Astrocyte of the hippocampus (primary cell): Measurements from ENCODE around the gene TCF15.

Experiments used
- DNase-seq: peaks from one replicate; pipeline ENCODE4 v3.0.0; 2011; ENCODE audit warnings: low read depth, low spot score

TCF15 gene

DNA sequence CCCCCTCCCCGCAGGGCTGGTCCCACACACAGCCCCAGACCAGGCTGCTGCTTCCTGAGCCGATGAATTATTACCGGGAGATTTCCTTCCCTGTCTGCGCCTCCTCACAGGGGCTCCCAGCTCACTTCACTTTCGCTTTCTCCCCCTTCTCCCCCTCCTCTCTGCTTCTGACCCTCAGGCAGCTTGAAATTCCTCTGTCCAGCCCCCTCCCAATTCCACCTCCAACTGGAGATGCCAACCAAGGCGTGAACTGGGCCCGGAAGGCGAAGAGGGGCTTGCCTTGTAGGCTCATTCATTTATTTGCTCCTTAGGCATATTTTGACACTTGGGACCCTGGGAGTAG is 1.7 kb upstream of the TCF15 start:
- no peak for DNase-seq

DNA sequence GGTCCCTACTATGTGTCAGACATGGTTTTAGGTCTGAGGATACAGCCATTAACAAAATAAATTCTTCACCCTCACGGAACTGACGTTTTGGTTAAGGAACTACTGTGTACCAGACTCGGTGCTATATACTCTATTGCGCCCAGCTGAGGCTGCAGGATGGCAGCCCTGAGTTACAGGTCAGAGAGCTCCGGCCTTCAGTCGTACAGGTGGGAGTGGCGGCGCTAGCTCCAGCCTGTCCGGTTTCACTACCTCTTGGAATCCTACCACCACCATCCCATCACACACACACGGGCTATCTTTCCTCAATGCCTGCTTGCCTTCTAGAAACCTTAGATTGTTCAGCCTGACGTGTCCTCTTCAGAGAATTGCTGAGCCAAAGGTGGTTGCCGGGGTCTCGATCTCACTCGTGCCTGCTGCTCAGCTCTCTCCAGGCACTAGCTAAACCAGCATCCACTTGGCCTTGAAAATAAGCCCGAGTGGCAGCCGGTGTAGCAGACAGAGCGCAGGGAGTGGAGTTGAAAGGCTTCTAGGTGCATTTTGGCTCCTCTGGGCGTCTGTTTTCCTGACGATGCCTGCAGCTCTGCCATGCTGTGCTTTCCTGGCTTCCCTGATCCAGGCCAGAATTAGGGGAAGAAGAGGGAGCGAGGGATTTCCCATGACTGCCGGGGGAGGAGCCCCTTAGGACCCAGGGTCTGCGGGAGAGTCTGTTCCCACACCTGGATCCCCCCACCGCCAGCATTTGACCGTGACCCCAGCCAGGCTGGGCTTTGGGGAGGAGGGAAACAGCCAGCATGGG is 1.1 kb upstream of the TCF15 start:
- DNase-seq, result no peak

DNA sequence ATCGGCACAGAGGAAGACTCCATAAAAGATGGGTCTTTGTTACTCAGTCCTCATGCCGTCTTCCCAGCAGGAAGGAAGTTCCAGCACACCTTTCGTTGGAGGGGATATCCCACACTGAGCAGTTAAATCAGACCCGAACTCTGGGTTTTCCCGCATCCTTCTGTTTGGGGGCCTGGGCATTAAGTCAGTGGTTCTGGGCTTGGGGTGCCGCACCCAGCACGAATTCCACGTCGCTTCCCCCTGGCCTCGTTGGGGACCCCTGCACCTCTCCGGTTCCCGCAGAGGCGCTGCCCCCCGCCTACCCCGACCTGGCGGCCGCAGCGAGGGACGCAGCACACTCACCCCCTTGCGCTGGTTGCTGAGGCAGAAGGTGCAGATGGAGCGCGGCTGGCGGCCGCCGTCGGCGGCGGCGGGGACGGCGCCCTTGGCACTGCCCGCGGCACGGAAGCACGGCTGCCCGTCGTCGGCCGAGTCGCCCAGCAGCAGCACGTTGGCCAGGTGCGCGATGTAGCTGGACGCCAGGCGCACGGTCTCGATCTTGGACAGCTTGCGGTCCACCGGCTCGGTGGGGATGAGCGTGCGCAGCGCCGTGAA is 641 bp downstream of the TCF15 start:
- no peak for DNase-seq

DNA sequence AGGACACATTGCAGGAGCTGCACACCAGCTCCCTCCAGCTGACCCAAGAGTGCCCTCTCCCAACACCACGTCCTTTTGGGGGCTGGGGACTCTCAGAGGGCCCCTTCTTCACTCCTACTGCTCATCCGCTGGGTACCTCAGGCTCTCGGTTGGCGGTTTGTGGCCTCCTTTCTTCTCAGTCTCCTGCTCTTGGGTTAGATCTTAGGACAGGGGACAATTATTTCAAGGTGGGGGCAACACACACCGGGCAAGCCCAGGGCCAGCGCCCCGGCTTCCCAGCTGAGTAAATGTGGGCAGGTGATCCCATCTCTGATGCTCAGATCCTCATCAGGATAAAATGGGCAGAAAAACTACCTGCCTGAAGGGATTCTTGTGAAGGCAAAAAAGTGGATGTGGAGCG is 1.1 kb downstream of the TCF15 start:
- no peak for DNase-seq

DNA sequence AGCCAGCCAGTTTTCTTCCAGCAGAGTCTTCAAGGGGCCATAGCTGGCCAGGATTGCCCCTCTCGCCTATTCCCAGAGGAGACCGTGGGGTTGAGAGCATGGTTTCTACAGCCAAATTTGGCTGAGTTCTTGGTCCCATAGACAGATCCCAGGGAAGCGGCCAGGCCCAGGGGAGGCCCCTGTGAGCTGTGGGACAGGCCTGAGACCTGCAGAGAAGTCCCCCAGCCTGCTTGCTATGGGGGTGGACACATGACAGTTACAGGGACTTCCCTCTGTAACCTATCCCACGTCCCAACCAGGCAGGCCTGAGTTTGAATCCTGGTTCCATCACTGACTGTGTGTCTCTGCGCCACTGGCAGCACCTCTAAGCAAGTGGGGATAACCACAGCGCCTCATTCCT is 2.6 kb downstream of the TCF15 start:
- DNase-seq, result no peak

DNA sequence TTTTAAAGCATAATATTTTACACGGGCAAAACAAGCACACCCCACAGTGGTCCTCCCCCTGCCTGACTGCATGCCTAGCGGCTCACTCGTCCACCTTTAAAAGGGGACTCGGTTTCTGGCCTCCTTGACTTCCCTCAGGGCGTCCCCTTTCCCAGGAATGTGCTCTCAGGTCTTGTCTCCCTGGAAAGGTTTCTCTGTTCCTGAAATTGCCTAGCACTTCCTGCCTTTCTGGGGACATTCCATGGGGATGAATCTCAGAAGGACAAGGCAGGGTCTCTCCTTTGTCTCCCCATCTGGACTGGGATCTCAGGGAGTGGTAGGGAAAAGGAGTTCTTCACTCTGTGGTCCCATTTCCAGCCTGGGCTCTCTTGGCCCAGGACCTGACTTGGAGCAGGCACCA is 4.9 kb downstream of the TCF15 start:
- no peak for DNase-seq

DNA sequence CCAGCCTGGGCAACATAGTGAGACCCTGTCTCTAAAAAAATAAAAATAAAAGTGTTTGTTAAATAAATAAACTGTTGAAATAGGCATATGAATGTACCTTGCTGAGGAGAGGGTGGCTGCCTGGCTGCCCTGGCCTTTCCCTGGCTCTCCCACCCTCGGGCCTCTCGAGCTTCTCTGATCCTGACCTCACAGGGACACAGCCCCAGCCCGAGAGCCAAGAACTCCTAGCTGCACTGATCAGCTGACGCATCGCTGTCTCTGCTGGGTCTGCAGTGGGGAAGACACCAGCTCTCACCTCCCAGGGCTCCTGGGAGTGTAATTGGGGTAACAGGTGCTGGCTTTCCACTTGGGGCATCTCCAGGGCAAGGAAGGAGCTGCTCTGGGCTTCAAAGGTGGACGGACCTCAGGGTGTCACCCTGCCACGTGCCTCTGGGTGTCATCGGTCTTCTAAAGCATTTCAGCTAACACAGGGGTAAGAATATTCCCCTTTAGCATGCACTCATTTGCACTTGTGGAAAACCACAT is 6.9 kb downstream of the TCF15 start:
- DNase-seq, result no peak

DNA sequence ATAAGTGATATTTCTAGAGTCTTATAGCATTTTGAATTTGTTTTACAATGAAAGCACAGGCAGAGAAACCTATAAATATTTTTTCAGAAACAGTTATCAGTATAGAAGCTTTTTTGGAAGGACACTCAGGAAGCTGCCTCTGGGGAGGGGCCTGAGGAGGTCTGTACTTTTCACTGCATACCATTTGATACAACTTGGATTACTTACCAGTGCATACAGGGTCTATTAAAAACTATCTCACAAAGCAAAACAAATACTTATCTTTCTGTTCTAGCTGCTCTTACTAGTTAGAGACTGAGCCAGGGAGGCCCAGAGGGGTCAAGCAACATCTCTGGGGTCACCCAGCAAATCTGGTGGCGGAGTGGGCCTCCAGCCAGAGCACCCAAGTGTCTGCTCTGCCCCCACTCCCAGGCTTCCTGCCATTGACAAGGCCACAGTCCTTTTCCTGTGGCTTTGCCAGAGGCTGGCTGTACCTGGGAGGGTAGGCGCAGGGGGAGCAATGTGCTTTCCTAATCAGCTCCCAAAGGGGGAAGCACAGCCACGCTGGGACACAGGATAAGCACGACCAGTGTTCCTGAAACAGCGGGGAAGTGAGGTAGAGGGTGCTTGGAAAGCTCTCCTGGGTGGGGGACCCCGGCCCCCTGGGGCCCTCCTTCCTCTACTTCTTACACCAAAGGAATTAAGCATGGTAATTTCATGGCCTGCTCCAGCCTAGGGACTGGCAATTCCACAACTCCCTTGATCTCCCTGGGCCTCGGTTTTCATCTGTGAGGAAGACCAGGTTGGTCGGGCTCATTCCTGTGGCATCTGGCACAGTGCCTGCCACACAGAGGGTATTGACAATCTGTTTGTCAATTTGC is 7.8 kb downstream of the TCF15 start:
- no peak for DNase-seq

DNA sequence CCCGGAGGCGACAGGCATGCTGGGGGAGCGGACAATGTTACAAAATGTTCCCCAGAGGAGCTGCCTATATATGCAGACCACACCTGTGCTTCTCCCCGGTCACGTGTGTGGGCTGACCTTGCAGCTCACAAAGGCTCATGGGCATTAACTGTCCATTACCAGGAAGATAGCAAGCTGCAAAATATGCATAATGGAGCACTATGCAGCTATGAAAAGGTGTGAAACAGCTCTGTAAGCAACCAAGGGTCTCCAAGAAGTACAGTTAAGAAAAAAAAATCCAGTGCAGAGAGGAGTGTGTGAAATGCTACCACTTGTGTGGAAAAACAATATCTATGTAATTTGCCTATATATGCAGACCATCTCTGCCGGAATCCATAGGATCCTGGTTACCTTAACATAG is 9.4 kb downstream of the TCF15 start:
- no peak for DNase-seq

DNA sequence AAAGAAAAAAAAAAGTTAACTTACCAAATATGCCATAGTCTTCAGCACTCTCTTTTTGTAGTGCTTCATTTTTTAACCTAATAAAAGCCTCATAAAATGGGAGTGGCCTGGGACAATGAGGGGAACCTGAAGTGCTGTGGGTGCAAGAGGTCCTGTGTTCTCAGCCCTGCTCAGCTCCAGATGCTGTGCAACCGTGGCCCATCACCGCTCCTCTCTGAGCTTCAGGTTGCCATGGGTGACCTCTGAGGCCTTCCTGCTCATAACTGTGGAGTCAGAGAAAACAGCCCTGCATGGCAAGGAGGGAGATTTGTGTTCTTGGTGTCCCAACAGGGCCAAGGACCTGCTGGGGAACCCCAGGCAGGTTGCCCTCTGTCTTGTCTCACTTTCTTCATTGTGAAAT is 10.0 kb downstream of the TCF15 start:
- no peak for DNase-seq

DNA sequence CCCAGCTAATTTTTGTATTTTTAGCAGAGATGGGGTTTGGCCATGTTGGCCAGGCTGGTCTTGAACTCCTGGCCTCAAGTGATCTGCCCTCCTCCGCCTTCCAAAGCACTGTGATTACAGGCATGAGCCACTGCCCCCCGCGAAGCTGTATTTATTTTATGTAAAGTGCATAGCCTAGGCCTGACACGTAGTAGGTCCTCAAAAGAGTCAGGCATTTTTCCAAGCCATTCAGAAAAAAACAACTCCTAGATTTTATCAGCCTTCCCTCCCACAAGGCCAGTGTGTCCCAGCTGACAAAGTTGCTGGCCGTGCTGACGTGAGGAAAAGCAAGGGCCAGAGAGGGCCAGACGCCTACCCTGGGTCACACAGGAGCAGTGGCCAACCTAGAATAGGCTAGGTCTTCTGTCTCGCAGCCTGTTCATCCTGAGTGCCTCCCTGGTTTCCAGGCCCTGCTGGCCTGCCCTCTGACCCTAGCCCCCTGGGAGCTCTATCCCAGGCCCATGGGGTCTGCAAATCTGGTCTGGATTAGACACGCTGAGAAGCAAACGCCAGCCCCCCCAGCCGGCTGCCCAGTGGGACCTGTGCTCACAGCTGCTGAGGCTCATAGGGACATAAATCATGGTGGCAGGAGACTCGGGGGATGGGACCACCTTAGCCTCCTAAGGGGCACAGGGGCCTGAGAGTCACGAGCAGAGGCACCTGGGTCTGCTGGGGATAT is 11.8 kb downstream of the TCF15 start:
- DNase-seq, result no peak

DNA sequence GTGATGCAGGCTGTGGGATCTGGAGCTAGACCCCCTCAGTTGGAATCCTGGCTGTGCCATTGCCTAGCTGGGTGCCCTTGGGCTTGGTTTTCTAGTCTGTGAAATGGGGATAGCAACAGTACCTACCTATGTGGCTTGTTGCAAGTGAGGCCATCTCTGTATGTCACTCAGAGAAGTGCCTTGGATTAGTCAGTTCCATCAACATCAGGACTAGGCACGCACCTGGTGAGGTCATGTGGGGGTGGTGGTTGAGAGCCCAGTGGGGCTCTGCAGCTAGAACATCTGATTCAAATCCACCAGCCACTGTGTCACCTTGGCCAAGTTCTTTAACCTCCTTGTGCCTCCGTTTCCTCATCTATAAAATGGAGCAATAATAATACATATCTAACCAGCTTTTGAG is 12.5 kb downstream of the TCF15 start:
- no peak for DNase-seq

DNA sequence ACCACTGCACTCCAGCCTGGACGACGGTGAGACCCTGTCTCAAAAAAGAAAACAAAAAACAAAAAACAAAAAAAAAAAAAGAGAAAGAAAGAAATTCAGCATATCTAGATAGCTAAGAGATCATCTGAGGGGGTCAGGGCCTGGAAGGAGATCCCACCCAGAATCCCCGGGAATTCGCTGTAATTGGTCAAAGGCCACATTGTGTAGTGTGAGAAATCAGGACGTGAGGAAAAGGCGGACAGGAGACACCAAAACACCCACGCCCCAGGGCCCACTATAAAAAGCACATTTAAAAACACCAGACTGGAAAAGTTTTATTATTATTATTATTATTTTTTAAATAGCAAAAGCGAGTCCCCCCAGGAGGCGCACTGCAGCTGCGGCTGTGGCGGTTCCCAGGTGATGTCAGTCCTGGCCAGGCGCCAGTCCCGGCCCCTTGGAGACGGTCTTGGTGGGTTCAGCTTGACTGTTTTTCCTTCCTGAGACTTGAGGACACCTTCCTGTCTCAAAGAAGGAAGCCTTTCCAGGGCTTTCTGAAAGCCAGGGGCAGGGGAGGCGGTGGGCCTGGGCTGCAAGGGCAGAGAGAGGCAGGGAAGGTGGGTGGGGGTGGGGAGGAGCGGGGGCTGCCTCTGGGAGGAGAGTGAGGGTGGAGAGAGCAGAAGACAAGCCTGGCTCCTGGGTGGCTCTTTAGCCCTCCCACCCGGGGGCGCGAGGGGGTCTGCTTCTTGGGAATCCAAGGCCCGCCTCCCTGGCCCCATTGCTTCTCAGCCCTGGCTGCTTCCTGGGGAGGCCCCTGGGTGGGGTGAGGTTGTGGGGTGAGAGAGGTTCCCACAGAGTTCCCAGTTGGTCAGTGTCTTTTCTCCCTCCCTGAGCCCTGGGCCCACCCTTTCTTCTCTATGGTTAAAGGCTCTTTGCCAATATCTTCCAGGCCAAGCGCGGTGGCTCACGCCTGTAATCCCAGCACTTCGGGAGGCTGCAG is 14.5 kb downstream of the TCF15 start:
- no peak for DNase-seq

DNA sequence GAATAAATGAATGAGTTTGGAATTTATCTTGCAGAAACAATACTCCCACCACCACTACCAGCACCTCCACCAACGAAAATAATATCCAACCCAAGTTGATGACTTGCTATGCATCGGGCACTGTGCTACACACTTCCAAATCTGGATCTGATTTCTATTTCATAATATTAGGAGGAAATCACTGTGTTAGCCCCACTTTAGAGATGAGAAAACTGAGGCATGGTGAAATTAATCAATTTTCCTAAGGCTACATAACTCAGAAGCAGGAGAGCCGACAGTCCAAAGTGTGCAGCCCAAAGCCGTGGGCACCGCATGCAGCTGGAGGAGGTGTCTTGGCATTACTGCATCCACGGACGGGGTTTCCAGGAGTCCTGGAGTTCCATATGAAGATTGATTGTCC is 17.6 kb downstream of the TCF15 start:
- no peak for DNase-seq

DNA sequence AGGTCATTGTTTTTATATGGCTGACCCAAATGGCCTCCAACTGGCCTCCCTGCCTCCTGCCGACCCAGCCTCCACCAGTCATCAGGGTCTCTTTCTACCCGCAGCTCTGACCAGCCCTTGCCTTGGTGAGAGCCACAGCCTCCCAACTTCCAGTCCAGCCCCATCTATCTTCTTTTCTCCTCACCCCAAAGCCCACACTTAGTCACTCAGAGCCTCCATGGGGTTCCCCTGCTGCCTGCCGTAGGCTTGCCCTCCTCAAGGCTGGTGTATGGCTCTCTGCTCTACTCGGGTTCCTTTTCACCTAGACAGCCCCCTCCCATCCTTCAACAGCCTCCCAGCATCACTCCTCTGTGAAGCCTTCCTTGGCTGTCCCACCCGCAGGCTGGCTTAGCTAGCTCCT is 18.2 kb downstream of the TCF15 start:
- no peak for DNase-seq

DNA sequence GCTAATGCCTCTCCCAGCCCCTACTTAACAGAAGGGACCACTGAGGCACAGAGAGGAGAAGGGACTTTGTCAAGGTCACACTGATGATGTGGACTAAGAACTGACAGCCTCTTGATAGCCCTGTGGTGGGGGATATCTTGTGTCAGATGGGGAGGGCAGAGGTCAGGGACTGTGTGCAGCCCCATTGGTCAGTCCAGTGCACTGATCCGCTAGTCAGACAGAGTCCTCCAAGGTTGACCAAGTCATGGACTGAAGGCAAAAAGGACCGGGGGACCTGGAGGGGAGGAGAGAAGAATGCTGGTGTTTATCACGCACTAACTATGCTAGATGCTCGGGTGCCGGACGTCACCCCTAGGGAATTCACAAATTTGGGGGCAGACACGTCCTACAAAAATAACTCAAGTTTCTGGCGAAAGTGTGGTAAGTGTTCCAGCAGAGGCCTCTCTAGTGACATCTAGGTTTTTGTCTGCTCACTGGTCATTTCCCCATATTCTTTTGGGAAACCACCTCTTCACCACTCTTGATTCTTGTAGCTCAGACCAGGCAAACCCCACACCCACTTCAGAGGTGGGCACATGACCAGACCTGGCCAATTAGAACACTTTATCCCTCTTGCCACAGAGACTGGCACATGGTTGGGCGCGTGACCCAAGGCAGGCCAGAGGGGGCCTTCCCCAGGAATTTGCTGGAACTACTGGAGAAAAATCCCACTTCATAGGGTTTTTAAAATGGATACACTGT is 21.0 kb downstream of the TCF15 start:
- DNase-seq, result no peak

DNA sequence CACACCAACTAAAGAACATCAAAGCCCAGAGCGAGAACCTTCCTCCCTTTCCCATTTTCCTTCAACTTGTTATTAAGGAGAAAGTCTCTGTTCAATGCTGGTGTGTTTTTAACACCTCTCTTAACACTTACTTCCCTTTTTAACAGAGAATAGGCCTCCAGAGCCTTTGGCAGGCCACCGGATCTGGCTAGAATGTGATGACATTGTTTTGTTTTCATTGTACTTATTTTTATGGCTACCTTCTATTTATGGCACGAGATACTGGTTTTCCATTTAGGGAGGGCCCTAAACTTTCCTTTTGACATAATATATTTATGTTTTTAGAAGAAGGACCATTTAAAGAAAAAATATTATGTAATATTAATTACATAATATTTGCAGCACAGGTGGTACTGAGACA is 21.6 kb downstream of the TCF15 start:
- DNase-seq, result no peak

DNA sequence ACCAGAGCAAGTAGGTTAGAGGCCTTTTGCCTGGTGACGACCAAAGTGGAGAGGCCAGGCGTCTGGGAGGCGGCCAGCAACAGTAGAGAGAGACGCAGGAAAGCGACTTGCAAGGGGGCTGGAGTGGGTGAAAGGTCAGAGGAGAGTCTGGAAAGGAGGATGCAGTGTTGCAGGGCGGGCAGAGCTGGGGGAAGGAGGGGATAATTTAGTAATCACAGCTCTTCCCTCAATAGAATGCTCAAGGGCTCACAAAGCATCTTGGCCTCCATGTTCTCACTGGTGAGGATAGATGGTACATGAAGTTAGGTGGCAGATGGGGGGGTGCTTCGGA is 25.2 kb downstream of the TCF15 start:
- DNase-seq, result no peak

DNA sequence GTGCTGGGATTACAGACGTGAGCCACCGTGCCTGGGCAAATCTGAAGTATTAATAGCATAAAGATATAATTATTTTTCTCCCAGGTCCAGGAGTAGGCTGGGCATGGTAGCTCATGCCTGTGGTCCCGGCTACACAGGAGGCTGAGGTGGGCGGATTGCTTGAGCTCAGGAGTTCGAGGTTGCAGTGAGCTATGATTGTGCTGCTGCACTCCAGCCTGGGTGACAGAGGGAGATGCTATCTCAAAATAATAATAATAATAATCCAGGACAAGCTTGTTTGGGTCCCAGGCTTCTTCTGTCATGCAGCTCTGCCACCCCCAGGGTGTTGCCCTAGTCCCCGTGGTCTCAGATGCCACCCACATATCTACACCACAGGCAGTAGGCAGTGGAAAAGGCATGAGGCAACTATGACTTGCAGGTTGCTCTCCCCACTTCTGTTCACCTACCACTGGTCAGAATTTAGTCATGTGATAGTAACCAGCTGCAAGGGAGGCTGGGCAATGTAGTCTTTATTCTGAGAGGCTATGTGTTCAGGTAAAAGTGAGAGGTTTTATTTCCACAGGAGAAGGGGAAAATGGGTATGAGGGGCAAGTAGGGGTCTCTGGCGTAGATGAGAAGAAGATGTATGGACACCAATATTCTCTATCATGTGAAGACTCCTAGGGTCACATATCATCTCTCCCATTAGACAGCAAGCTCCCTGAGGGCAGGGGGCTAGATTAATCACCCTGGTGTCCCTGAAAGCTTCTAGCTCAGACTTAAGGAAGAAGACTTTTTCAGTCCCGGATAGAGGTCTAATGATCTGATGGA is 25.7 kb downstream of the TCF15 start:
- DNase-seq, result no peak
